Progenitor cell of endocrine pancreas (in vitro differentiated cells): ENCODE data around the gene THSD4. TPM values are rescaled to one million over a fixed set of nuclear protein-coding genes. Genes with fewer than 3 reads are reported as not detected.

Source experiments
- DNase-seq: peaks from one replicate; pipeline ENCODE4 v3.0.0; 2021; ENCODE audit warnings: low spot score; ENCODE audit not compliant: unreplicated experiment
- H3K27ac Mint-ChIP-seq: 2 replicates; pipeline ENCODE4 v1.8.0; 2021; ENCODE audit warnings: mild to moderate bottlenecking, moderate library complexity, mixed read lengths
- H3K27me3 Mint-ChIP-seq: 2 replicates; pipeline ENCODE4 v1.8.0; 2021; ENCODE audit warnings: mixed read lengths
- H3K36me3 Mint-ChIP-seq: 2 replicates; pipeline ENCODE4 v1.8.0; 2022; ENCODE audit warnings: mixed read lengths; ENCODE audit not compliant: insufficient read depth
- H3K4me1 Mint-ChIP-seq: 2 replicates; pipeline ENCODE4 v1.8.0; 2021; ENCODE audit warnings: low read depth, mixed read lengths
- H3K4me3 Mint-ChIP-seq: 2 replicates; pipeline ENCODE4 v1.8.0; 2021; ENCODE audit warnings: low read depth, mild to moderate bottlenecking, moderate library complexity, mixed read lengths
- H3K9me3 Mint-ChIP-seq: 2 replicates; pipeline ENCODE4 v1.8.0; 2021; ENCODE audit warnings: low read depth, mixed read lengths
- CTCF ChIP-seq: fragments of 200-600 bp; sonication (generic); IDR thresholded peaks from one replicate; pipeline ENCODE4 v1.5.0; 2021; ENCODE audit warnings: antibody characterized with exemption, mild to moderate bottlenecking; ENCODE audit not compliant: unreplicated experiment
- total RNA-seq: library from RNA; stranded (reverse); gene quantifications from 2 replicates; pipeline ENCODE4 v1.2.1, GENCODE V29; 2021

Gene THSD4
- total RNA-seq, 1 donor from 2014 or later: 6.8 TPM

GRCh38 chr15:71447328-71448250, 332.3 kb downstream of the THSD4 start:
- no peak for DNase-seq
- Mint-ChIP-seq H3K36me3 (no peaks in the 10 kb centered on the region), H3K4me1 (no peaks in the 10 kb centered on the region), H3K4me3 (no peak overlapping the region), H3K27me3 (peaks cover 20% of the 10 kb centered on the region), H3K27ac (no peak overlapping the region), H3K9me3 (no peaks in the 10 kb centered on the region)
- no peak for TF ChIP-seq CTCF

GRCh38 chr15:71448688-71449114, 333.4 kb downstream of the THSD4 start:
- Mint-ChIP-seq H3K9me3 (no peaks in the 10 kb centered on the region), H3K4me3 (no peak overlapping the region), H3K27me3 (peaks cover 21% of the 10 kb centered on the region), H3K36me3 (no peaks in the 10 kb centered on the region), H3K27ac (no peak overlapping the region), H3K4me1 (no peaks in the 10 kb centered on the region)
- TF ChIP-seq CTCF: peak; percentile 92
- peak; percentile 42 for DNase-seq

DNA sequence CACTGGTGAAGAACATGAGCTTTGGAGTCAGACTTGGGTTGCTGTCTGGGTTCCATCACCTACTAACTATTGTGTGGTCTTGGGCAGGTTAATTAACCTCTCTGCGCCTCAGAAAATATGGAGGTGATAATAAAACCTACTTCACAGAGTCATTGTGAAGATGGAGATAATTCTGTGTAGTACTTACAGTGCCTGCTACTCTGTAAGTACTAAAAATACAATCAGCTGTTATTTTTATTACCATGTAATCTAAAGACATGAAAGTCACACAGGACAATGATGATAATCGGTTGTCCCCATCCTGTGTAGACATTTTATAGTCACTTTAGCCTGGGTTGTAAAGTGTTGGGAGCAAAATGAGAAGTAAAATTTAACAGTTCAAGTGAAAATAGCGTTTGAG, 334.1 kb downstream of the THSD4 start:
- DNase-seq: no peak
- peaks cover under 1% of the 10 kb centered on the region for H3K4me1 Mint-ChIP-seq
- H3K4me3 Mint-ChIP-seq: no peak overlapping the region
- peaks cover 21% of the 10 kb centered on the region for H3K27me3 Mint-ChIP-seq
- no peaks in the 10 kb centered on the region for H3K36me3 Mint-ChIP-seq
- no peak for TF ChIP-seq CTCF
- no peaks in the 10 kb centered on the region for H3K9me3 Mint-ChIP-seq
- no peak overlapping the region for H3K27ac Mint-ChIP-seq

- Mint-ChIP-seq H3K27ac (no peak overlapping the region), H3K4me1 (peaks cover 7% of the 10 kb centered on the region), H3K27me3 (peaks cover 25% of the 10 kb centered on the region), H3K4me3 (no peak overlapping the region), H3K9me3 (no peaks in the 10 kb centered on the region), H3K36me3 (no peaks in the 10 kb centered on the region)
- no peak for TF ChIP-seq CTCF
- DNase-seq: no peak
Observed at GRCh38 chr15:71449956-71450355, 334.7 kb downstream of the THSD4 start.

DNA sequence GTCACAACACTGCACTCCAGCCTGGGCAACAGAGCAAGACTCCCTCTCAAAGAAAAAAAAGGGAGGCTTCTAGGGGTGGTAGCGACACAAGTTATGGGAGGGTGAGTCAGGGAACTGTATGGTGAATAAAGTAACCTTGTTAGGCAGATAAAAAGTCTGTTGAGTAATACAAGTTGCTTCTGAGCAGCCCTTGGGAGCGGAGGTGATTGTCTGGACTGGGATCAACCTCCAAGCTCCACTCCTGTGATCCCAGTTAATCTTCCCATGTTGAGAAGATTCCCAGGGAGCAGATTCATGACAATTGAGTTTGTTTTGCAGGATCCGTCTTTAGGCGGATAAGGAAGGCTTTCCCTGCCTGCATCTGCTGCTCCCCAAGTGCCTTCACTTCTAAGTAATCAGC, 335.9 kb downstream of the THSD4 start:
- Mint-ChIP-seq H3K27ac (no peak overlapping the region), H3K27me3 (peaks cover 25% of the 10 kb centered on the region), H3K4me3 (no peak overlapping the region), H3K4me1 (peaks cover 16% of the 10 kb centered on the region), H3K9me3 (no peaks in the 10 kb centered on the region), H3K36me3 (no peaks in the 10 kb centered on the region)
- no peak for DNase-seq
- no peak for TF ChIP-seq CTCF
